ENCODE measurements around the gene ECHS1. TPM values are rescaled to one million over a fixed set of nuclear protein-coding genes. Genes with fewer than 3 reads are reported as not detected.
A peak's percentile ranks its signal among the peaks of the same experiment; 100 is the strongest.

ECHS1 gene
- total RNA-seq (2021; fragmentation: NEBNext Ultra II Directional; extraction: Animal tissue kit (Norgen Biotek cat#: 25700)) = 100 to 1,000 TPM; 105 to 137 (median 114) TPM
- long read RNA-seq, transcript ECHS1-201 (8 exons, 1,617 nt) = major isoform, 346 of 363 reads
- long read RNA-seq, partial matches to known transcripts = 6 of 363 reads
- long read RNA-seq, other reads (novel, unspliced or antisense) = 11 of 363 reads

GRCh38 chr10:133373174-133374090 lies at the start of gene ECHS1:
Gene ECHS1 (minus strand): TSS chr10:133373354. CDS start chr10:133373333, 21 bp downstream.
- Mint-ChIP-seq H3K36me3 (ENCODE audit: low read depth) (peaks cover 12% of the 10 kb centered on the region; the same call in 1 of the 2 replicates), H3K27ac (peak within 1 kb of the TSS; percentile 78), H3K4me1 (ENCODE audit: low read depth) (peaks cover 6% of the 10 kb centered on the region), H3K27me3 (ENCODE audit: insufficient read depth) (no peaks in the 10 kb centered on the region; the same call in 1 of the 2 replicates), H3K9me3 (no peaks in the 10 kb centered on the region), H3K4me3 (peak within 1 kb of the TSS; percentile 92)
- DNase-seq = peak; percentile 85
- no peak for TF ChIP-seq CTCF (IDR thresholded peaks at IDR 0.05)

GRCh38 chr10:133422223-133422806 lies 49.2 kb upstream of the ECHS1 start:
- no peak for DNase-seq
- Mint-ChIP-seq H3K9me3 (no peaks in the 10 kb centered on the region), H3K36me3 (ENCODE audit: low read depth) (no peaks in the 10 kb centered on the region; the same call in 1 of the 2 replicates), H3K27ac (no peak overlapping the region), H3K27me3 (ENCODE audit: insufficient read depth) (peaks cover 2% of the 10 kb centered on the region; the same call in 1 of the 2 replicates), H3K4me3 (no peak overlapping the region), H3K4me1 (ENCODE audit: low read depth) (no peaks in the 10 kb centered on the region)
- no peak for TF ChIP-seq CTCF (IDR thresholded peaks at IDR 0.05)

- Mint-ChIP-seq H3K36me3 (ENCODE audit: low read depth) (no peaks in the 10 kb centered on the region; the same call in 1 of the 2 replicates), H3K27me3 (ENCODE audit: insufficient read depth) (peaks cover 2% of the 10 kb centered on the region; the same call in 1 of the 2 replicates), H3K4me1 (ENCODE audit: low read depth) (no peaks in the 10 kb centered on the region), H3K9me3 (no peaks in the 10 kb centered on the region), H3K4me3 (no peak overlapping the region), H3K27ac (no peak overlapping the region)
- no peak for TF ChIP-seq CTCF (IDR thresholded peaks at IDR 0.05)
- no peak for DNase-seq
Observed at GRCh38 chr10:133421336-133422222, 48.4 kb upstream of the ECHS1 start.

- H3K36me3 Mint-ChIP-seq (ENCODE audit: low read depth) = peaks cover 7% of the 10 kb centered on the region
- H3K4me3 Mint-ChIP-seq = no peak overlapping the region
- peaks cover 2% of the 10 kb centered on the region; the same call in 1 of the 2 replicates for H3K27me3 Mint-ChIP-seq (ENCODE audit: insufficient read depth)
Observed at GRCh38 chr10:133420579-133420978, 47.4 kb upstream of the ECHS1 start.

More at GRCh38 chr10:133420579-133420978, 47.4 kb upstream of the ECHS1 start:
- no peak overlapping the region for H3K27ac Mint-ChIP-seq
- DNase-seq = no peak
- H3K4me1 Mint-ChIP-seq (ENCODE audit: low read depth) = no peaks in the 10 kb centered on the region
- no peak for TF ChIP-seq CTCF (IDR thresholded peaks at IDR 0.05)
- H3K9me3 Mint-ChIP-seq = 0 out of 2 replicates have a peak, but pooled peaks cover 1% of the 10 kb centered on the region
